GM21360 (cell line): ENCODE data around the gene SERTAD1.

Experiments used
- ATAC-seq: cut with Tn5 transposase; IDR thresholded peaks from one replicate; pipeline ENCODE4 v1.9.1; 2021; ENCODE audit warnings: mild to moderate bottlenecking, moderate library complexity; ENCODE audit not compliant: unreplicated experiment

The SERTAD1 gene

GRCh38 chr19:40380199-40381037 is 45.4 kb downstream of the SERTAD1 start:
- no peak for ATAC-seq

DNA sequence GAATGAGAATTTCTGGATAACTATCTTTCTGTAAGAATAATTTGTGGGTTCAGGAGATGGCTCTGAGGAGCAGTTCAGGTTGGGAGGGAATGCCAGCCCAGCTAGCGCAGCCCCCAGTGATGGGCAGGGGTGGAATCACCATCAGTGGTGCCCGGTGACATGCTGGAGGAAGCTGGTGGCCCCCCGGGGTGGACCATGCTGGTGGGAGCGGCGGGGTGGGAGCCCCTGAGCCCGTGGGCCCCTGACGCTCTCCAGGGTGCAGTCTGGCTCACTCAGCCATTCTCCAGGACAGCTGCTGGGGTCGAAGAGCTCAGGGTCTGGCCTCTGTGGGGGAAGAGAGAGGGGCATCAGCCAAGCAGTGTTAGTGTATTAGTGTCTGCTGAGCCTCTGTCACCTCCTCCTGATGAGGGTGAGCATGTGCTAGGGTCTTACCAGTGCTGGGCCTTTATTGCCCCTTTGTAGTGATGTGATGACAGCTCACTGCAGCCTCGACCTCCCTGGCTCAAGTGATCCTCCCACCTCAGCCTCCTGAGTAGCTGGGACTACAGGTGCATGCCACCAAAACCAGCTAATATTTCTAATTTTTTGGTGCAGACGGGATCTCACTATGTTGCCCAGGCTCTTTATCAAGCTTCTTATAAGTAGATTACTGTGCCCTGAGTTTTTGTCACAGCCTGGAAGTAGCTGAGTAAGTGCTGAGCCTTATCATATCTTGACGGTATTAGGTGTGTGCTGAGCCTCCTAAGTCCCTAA is 46.2 kb downstream of the SERTAD1 start:
- ATAC-seq = no peak

DNA sequence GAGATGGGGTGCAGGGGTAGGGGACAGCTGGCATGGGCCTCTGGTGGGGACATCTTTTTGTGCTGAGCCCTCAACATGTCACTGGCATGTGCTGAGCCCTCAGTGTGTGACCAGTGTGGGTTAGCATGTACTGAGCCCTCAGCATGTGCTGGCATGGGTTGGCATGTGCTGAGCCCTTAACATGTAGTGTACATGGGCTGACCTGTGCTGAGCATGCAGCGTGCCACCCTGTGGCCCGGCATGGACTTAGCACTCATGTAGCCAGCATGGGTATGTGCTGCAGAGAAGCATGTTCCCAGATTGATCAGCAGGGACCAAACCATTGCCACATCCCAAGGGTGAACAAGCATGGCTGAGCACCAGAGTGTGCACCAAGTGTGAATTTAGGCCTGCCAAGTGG is 47.3 kb downstream of the SERTAD1 start:
- ATAC-seq = no peak

DNA sequence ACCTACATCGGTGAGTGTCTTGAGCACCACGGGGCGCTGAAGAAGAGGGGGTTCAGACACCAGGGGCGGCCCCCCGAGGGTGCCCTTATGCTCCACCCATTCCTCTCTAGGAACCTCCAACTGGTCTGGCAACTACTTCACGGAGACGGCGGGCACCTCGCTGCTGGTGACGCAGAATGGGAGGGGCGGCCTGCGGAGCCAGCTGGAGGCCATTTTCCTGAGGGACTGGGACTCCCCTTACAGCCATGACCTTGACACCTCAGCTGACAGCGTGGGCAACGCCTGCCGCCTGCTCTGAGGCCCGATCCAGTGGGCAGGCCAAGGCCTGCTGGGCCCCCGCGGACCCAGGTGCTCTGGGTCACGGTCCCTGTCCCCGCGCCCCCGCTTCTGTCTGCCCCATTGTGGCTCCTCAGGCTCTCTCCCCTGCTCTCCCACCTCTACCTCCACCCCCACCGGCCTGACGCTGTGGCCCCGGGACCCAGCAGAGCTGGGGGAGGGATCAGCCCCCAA is 47.9 kb downstream of the SERTAD1 start:
- ATAC-seq = no peak

DNA sequence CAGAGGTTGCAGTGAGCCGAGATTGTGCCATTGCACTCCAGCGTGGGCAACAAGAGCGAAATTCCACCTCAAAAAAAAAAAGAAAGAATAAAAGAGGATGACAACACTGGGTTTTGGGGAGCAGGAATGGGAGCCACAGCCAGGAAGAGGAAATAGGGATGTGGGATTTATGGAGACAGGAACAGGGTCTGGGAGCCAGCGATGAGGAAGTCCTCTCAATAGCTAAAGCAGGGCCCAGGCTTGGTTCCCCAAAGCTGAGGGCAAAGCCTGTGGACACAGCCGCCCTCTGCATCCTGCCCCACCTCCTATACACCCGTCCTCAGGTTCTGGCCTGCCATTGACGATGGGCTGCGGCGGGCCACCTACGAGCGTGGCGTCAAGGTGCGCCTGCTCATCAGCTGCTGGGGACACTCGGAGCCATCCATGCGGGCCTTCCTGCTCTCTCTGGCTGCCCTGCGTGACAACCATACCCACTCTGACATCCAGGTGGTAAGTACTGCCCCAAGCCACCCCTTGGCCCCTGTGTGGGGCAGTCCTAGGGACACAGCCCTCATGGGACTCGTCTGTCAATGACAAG is 49.4 kb downstream of the SERTAD1 start:
- no peak for ATAC-seq

GRCh38 chr19:40374084-40374483 is 51.7 kb downstream of the SERTAD1 start:
- no peak for ATAC-seq

GRCh38 chr19:40371802-40372122 is 54.0 kb downstream of the SERTAD1 start:
- ATAC-seq = no peak
